Measurements from ENCODE around the gene AMER2.

AMER2 gene

DNA sequence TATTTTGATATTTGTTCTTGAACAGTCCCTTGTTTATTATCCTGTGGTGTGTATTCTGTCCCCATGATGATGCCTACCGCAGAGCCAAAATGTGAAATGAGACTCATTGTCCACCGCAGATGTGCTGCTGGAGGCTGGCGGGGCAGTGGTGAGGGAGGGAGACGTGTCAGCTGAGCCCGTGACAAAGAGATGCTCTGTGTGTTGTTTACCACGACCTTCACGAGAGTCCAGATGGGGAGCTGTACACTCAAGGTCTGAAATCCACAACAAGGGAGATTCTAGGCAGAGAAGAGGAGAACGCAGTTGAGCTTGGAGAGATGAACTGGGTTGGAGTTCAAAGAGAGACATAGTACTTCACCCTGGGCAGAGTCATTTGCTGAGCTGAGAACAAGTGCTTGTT is 20.8 kb upstream of the AMER2 start:
- DNase-seq (ENCODE audit: low spot score), result no peak
- TF ChIP-seq, protein P1, sequence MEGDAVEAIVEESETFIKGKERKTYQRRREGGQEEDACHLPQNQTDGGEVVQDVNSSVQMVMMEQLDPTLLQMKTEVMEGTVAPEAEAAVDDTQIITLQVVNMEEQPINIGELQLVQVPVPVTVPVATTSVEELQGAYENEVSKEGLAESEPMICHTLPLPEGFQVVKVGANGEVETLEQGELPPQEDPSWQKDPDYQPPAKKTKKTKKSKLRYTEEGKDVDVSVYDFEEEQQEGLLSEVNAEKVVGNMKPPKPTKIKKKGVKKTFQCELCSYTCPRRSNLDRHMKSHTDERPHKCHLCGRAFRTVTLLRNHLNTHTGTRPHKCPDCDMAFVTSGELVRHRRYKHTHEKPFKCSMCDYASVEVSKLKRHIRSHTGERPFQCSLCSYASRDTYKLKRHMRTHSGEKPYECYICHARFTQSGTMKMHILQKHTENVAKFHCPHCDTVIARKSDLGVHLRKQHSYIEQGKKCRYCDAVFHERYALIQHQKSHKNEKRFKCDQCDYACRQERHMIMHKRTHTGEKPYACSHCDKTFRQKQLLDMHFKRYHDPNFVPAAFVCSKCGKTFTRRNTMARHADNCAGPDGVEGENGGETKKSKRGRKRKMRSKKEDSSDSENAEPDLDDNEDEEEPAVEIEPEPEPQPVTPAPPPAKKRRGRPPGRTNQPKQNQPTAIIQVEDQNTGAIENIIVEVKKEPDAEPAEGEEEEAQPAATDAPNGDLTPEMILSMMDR (IDR thresholded peaks at IDR 0.05; ENCODE audit: extremely low read depth, missing control alignments), result no peak

DNA sequence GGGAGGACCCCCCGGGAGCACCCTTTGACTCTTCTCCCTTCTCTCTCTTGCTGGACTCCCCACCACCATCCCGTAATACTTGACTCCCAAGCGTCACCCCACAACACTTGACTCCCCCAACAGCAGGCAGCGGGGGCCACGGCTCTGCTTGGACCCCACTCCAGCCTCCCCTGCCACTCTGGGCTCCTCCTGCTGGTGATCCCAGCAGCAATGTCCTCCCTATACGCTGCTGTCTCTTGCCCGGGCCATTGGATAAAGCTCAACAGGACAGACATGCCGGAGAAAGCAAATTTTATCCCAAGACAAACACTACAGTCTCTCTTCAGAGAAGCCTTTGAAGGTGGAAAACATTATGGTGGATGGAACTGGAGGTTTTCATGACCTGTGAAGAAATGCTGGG is 20.4 kb upstream of the AMER2 start:
- TF ChIP-seq, protein P1 (IDR thresholded peaks at IDR 0.05; ENCODE audit: extremely low read depth, missing control alignments), result no peak
- no peak for DNase-seq (ENCODE audit: low spot score)

DNA sequence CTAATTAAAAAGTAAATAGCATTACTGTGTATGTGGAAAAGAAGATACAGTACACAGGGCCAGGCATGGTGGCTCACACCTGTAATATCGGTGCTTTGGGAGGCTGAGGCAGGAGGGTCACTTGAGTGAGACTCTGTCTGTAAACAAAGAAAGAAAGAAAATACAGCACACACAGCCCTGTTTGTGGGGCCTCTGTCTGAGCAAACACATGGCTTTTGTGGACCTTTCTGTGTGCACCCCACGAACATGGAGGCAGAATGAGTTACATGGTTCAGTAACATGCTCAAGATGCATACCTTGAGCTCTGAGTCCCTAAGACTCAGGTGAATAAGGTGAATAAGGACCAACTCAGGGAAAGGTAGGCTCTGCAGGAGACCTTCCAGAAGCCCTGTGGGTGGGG is 20.0 kb upstream of the AMER2 start:
- DNase-seq (ENCODE audit: low spot score), result no peak
- TF ChIP-seq, protein P1 (IDR thresholded peaks at IDR 0.05; ENCODE audit: extremely low read depth, missing control alignments), result no peak

DNA sequence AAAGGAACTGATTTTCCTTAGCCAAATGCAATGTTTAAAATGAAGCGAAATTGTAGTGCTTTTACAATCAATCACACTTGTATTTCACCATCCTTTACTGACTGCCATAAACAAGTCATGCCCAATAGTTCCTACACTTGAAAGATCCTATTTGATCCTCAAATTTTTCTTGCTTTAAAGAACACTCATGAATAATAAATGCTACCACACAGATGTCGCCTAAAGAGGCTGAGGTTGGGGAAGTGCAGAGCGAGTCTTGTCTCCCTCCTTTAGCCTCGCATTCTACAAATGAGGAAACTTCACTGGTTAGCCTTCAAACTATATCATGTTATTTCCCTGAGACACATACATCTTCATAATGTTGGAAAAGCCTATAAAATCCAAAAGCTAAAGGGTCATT is 18.7 kb upstream of the AMER2 start:
- DNase-seq (ENCODE audit: low spot score), result no peak
- TF ChIP-seq, protein P1 (IDR thresholded peaks at IDR 0.05; ENCODE audit: extremely low read depth, missing control alignments), result no peak

DNA sequence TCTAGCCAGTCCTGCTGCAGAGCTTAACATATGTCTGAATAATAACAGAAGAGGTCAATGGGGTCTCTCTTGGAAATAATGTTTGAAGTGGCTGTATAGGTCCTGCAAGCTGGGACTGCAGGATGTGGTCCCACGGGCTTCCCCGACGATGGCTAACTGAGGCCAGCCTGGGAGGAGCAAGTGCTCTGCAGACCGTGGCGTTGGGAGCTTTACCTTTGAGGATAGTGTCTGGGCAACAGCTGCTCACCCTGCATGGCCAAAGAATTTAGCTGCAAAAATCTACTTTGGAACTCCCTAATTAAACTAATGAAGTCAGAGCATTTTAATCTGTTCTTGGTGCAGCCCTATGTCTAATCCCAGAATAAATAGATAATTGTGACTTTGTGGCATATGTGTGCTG is 18.2 kb upstream of the AMER2 start:
- no peak for DNase-seq (ENCODE audit: low spot score)
- TF ChIP-seq, protein P1 (IDR thresholded peaks at IDR 0.05; ENCODE audit: extremely low read depth, missing control alignments), result no peak

DNA sequence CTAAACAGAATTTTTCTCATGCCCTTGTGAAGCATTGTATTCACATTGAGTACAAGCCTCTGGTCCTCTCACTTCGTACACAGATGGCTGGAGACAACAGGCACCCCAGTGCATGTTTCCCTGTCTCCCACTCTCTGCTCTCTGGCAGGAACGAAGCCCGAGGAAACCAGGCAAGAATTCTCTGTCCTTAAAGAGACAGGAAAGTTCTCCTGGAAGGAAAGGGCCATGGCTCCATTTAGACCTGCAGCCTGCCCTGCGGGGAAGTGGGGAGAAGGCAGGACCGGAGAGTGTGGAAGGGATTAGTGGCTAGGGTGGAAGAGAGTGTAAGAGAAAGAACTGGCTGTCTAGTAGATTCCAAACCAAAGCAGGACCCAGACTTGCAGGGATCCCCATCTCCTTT is 15.5 kb upstream of the AMER2 start:
- DNase-seq (ENCODE audit: low spot score), result no peak
- TF ChIP-seq, protein P1 (IDR thresholded peaks at IDR 0.05; ENCODE audit: extremely low read depth, missing control alignments), result no peak

DNA sequence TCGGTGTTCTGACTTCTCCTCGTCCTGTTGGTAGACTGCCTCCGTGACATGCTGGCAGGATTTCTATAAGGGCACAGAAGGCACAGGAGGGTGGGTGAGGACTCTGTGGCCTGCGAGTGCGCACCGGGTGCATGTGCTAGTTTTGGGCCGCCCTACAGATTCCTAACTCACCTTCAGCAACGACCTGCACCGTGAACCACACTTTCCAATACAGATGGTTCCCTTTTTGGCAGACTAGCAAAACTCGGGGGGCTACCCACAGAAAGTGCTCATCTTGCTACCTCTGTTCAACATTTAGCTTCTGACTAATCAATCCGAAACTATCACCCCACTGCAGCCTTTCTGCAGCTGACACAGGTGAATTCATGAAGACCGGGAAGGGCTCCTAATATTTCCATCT is 14.1 kb upstream of the AMER2 start:
- peak; percentile 45 for DNase-seq (ENCODE audit: low spot score)
- TF ChIP-seq, protein P1 (IDR thresholded peaks at IDR 0.05; ENCODE audit: extremely low read depth, missing control alignments), result no peak
